ENCODE results near the gene SMOC2. TPM values are rescaled to one million over a fixed set of nuclear protein-coding genes. Genes with fewer than 3 reads are reported as not detected.
A peak's percentile ranks its signal among the peaks of the same experiment; 100 is the strongest.

Gene SMOC2
- total and polyA plus RNA-seq, 4 donors = 1.3 to 6.4 (median 4.6) TPM

DNA sequence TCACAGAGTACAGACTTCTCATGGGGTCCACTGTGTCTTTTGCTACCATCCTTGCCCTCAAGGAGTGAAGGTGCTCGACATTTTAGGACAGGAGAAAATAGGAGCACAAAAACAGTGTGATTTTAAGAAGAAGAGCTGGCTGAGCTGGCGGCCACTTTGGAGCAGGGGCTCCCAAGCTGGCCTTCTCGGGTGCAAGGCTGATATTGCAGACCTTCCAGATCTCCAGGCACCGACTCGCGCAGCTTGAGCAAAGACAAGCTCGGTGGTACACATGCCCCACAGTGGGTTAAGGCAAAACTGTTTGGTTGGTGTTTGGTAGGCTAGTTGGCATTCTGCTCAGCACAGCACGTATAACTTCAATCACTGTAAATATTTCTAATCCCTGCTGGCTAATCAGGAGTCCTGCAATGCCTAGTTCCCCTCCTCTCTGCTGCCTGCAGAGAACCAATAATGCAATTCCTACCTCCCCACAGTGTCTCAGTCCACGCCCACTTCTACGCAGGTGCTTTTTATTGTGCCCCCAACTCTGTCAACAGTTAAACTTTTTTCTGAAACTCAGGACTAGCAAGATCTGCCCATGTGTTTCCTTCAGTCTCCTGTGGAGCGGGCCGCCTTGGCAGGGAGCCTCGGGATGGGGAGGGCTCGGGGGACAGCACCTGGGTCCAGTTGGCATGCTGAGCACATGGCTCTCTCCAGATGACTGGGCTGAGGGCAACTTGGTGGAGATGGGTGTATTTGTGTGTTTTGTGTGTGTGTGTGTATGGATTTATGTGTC, 12.7 kb upstream of the SMOC2 start:
- Histone ChIP-seq H3K4me1 (ENCODE audit: control insufficient read depth in 5 of 5, insufficient read depth in 5 of 5, low read length in 5 of 5) (no peaks in the 10 kb centered on the region), H3K36me3 (ENCODE audit: control insufficient read depth in 4 of 4, insufficient read depth in 4 of 4, low read length in 4 of 4) (no peaks in the 10 kb centered on the region), H3K27ac (ENCODE audit: low read depth in 1 of 2, low read length in 1 of 2) (no peak overlapping the region), H3K9ac (ENCODE audit: insufficient read depth in 1 of 2, low read length in 2 of 2) (no peak overlapping the region), H3K9me3 (ENCODE audit: control insufficient read depth in 4 of 4, insufficient read depth in 3 of 4, low read length in 3 of 4) (no peaks in the 10 kb centered on the region), H3K27me3 (ENCODE audit: control insufficient read depth in 3 of 3, insufficient read depth in 3 of 3, low read length in 2 of 3) (peaks cover 2 to 21% (median 3%) of the 10 kb centered on the region in 3 donors), H3K4me3 (no peak overlapping the region)
- ATAC-seq (ENCODE audit: insufficient read depth, low FRiP score) (no peak), DNase-seq (peak in 2 of 3 donors; percentile 38 to 51)
- WGBS, 2 donors = 75 to 76% methylated on average over 14 of the region's 14 CpGs
- TF ChIP-seq, protein P1, sequence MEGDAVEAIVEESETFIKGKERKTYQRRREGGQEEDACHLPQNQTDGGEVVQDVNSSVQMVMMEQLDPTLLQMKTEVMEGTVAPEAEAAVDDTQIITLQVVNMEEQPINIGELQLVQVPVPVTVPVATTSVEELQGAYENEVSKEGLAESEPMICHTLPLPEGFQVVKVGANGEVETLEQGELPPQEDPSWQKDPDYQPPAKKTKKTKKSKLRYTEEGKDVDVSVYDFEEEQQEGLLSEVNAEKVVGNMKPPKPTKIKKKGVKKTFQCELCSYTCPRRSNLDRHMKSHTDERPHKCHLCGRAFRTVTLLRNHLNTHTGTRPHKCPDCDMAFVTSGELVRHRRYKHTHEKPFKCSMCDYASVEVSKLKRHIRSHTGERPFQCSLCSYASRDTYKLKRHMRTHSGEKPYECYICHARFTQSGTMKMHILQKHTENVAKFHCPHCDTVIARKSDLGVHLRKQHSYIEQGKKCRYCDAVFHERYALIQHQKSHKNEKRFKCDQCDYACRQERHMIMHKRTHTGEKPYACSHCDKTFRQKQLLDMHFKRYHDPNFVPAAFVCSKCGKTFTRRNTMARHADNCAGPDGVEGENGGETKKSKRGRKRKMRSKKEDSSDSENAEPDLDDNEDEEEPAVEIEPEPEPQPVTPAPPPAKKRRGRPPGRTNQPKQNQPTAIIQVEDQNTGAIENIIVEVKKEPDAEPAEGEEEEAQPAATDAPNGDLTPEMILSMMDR (IDR thresholded peaks at IDR 0.05; ENCODE audit: control extremely low read depth, extremely low read depth) = no peak

GRCh38 chr6:168428863-168429262, 12.1 kb upstream of the SMOC2 start:
- Histone ChIP-seq H3K4me3 (no peak overlapping the region), H3K9me3 (ENCODE audit: control insufficient read depth in 4 of 4, insufficient read depth in 3 of 4, low read length in 3 of 4) (peaks cover 0 to 1% (median 0%) of the 10 kb centered on the region in 4 donors), H3K4me1 (ENCODE audit: control insufficient read depth in 5 of 5, insufficient read depth in 5 of 5, low read length in 5 of 5) (no peaks in the 10 kb centered on the region), H3K9ac (ENCODE audit: insufficient read depth in 1 of 2, low read length in 2 of 2) (no peak overlapping the region), H3K27ac (ENCODE audit: low read depth in 1 of 2, low read length in 1 of 2) (no peak overlapping the region), H3K27me3 (ENCODE audit: control insufficient read depth in 3 of 3, insufficient read depth in 3 of 3, low read length in 2 of 3) (peaks cover under 1 to 21% (median 3%) of the 10 kb centered on the region in 3 donors), H3K36me3 (ENCODE audit: control insufficient read depth in 4 of 4, insufficient read depth in 4 of 4, low read length in 4 of 4) (no peaks in the 10 kb centered on the region)
- DNase-seq = no peak
- no peak for ATAC-seq (ENCODE audit: insufficient read depth, low FRiP score)
- TF ChIP-seq, protein P1 (IDR thresholded peaks at IDR 0.05; ENCODE audit: control extremely low read depth, extremely low read depth) = no peak
- WGBS, 2 donors = 90 to 93% methylated on average over 1 of the region's 1 CpG

DNA sequence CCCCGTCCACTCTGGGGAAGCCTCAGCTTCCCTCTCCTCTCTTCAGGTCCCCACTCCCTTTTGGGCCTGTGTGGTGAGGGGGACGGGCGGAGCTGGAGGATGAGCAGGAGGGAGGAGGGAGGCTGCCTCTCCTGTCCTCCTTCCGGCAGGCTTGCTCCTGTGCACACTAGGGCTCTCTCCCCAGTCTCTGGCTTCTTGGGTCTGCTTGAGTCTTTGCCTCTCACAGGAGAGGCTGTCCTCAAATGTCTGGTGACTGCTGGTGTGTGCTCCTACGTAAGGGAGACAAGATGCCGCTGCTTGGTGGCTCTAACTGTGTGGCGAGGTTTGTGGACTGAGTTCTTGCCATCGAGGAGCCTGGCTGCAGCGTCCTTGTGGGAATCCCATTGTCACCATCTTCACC, 8.8 kb upstream of the SMOC2 start:
- no peak for ATAC-seq (ENCODE audit: insufficient read depth, low FRiP score)
- 87 to 90% methylated on average over 9 of the region's 9 CpGs for WGBS, 2 donors
- Histone ChIP-seq H3K27me3 (ENCODE audit: control insufficient read depth in 3 of 3, insufficient read depth in 3 of 3, low read length in 2 of 3) (peaks cover 0 to 22% (median 8%) of the 10 kb centered on the region in 3 donors), H3K9ac (ENCODE audit: insufficient read depth in 1 of 2, low read length in 2 of 2) (no peak overlapping the region), H3K9me3 (ENCODE audit: control insufficient read depth in 4 of 4, insufficient read depth in 3 of 4, low read length in 3 of 4) (peaks cover 0 to 2% (median 0%) of the 10 kb centered on the region in 4 donors), H3K27ac (ENCODE audit: low read depth in 1 of 2, low read length in 1 of 2) (no peak overlapping the region), H3K4me3 (no peak overlapping the region), H3K36me3 (ENCODE audit: control insufficient read depth in 4 of 4, insufficient read depth in 4 of 4, low read length in 4 of 4) (no peaks in the 10 kb centered on the region), H3K4me1 (ENCODE audit: control insufficient read depth in 5 of 5, insufficient read depth in 5 of 5, low read length in 5 of 5) (no peaks in the 10 kb centered on the region)
- DNase-seq = no peak
- TF ChIP-seq, protein P1 (IDR thresholded peaks at IDR 0.05; ENCODE audit: control extremely low read depth, extremely low read depth) = no peak

Data from lung (tissue), 12 donors.